ENCODE results near the gene DOCK4. TPM values are rescaled to one million over a fixed set of nuclear protein-coding genes. Genes with fewer than 3 reads are reported as not detected.

Gene DOCK4
- total RNA-seq, 1 donor from 2014 or later: 43.5 TPM

GRCh38 chr7:112025556-112025955, 180.6 kb downstream of the DOCK4 start:
- H3K9me3 ChIP-seq: no peaks in the 10 kb centered on the region
- H3K4me1 ChIP-seq: no peaks in the 10 kb centered on the region
- TF ChIP-seq CTCF (IDR thresholded peaks at IDR 0.05): no peak
- H3K36me3 ChIP-seq: no peaks in the 10 kb centered on the region
- H3K27me3 ChIP-seq: no peaks in the 10 kb centered on the region
- H3K4me3 ChIP-seq: no peak overlapping the region
- DNase-seq (ENCODE audit: low spot score in 2 of 2): no peak
- H3K27ac ChIP-seq: no peak overlapping the region
- intact Hi-C loops (cut with DNase I): no loop called here

GRCh38 chr7:112023786-112024185, 182.4 kb downstream of the DOCK4 start:
- no peak overlapping the region for H3K27ac ChIP-seq
- no peak overlapping the region for H3K4me3 ChIP-seq
- peaks cover 0 to 6% of the 10 kb centered on the region in 2 donors for H3K4me1 ChIP-seq
- DNase-seq (ENCODE audit: low spot score in 2 of 2): no peak
- H3K36me3 ChIP-seq: no peaks in the 10 kb centered on the region
- no peak for TF ChIP-seq CTCF (IDR thresholded peaks at IDR 0.05)
- no peaks in the 10 kb centered on the region for H3K27me3 ChIP-seq
- intact Hi-C loops (cut with DNase I): no loop called here
- H3K9me3 ChIP-seq: no peaks in the 10 kb centered on the region

GRCh38 chr7:112023282-112023681, 182.9 kb downstream of the DOCK4 start:
- DNase-seq (ENCODE audit: low spot score in 2 of 2): no peak
- no peaks in the 10 kb centered on the region for H3K27me3 ChIP-seq
- H3K4me3 ChIP-seq: no peak overlapping the region
- peaks cover 0 to 6% of the 10 kb centered on the region in 2 donors for H3K4me1 ChIP-seq
- no peaks in the 10 kb centered on the region for H3K9me3 ChIP-seq
- H3K36me3 ChIP-seq: no peaks in the 10 kb centered on the region
- no peak overlapping the region for H3K27ac ChIP-seq
- no peak for TF ChIP-seq CTCF (IDR thresholded peaks at IDR 0.05)
- intact Hi-C loops (cut with DNase I): no loop called here

- Histone ChIP-seq H3K27me3 (no peaks in the 10 kb centered on the region), H3K4me3 (no peak overlapping the region), H3K4me1 (peaks cover 0 to 6% of the 10 kb centered on the region in 2 donors), H3K36me3 (no peaks in the 10 kb centered on the region), H3K27ac (no peak overlapping the region), H3K9me3 (no peaks in the 10 kb centered on the region)
- intact Hi-C loops (cut with DNase I): no loop called here
- no peak for TF ChIP-seq CTCF (IDR thresholded peaks at IDR 0.05)
- no peak for DNase-seq (ENCODE audit: low spot score in 2 of 2)
These were observed 184.1 kb downstream of the DOCK4 start for GRCh38 chr7:112022128-112022527.

- peaks cover 0 to 6% of the 10 kb centered on the region in 2 donors for H3K4me1 ChIP-seq
- no peak overlapping the region for H3K27ac ChIP-seq
- H3K9me3 ChIP-seq: no peaks in the 10 kb centered on the region
- no peak for DNase-seq (ENCODE audit: low spot score in 2 of 2)
- intact Hi-C loops (cut with DNase I): no loop called here
- H3K4me3 ChIP-seq: no peak overlapping the region
- no peak for TF ChIP-seq CTCF (IDR thresholded peaks at IDR 0.05)
- no peaks in the 10 kb centered on the region for H3K36me3 ChIP-seq
- no peaks in the 10 kb centered on the region for H3K27me3 ChIP-seq
These were observed 184.7 kb downstream of the DOCK4 start for GRCh38 chr7:112021379-112022044.

GRCh38 chr7:112020800-112021199, 185.4 kb downstream of the DOCK4 start:
- H3K27me3 ChIP-seq: no peaks in the 10 kb centered on the region
- no peak overlapping the region for H3K27ac ChIP-seq
- no peak for DNase-seq (ENCODE audit: low spot score in 2 of 2)
- H3K4me3 ChIP-seq: no peak overlapping the region
- TF ChIP-seq CTCF (IDR thresholded peaks at IDR 0.05): no peak
- H3K9me3 ChIP-seq: no peaks in the 10 kb centered on the region
- intact Hi-C loops (cut with DNase I): no loop called here
- peaks cover 0 to 6% of the 10 kb centered on the region in 2 donors for H3K4me1 ChIP-seq
- H3K36me3 ChIP-seq: no peaks in the 10 kb centered on the region
